HCT116 (cell line): Measurements from ENCODE around the gene CBX1. TPM values are rescaled to one million over a fixed set of nuclear protein-coding genes. Genes with fewer than 3 reads are reported as not detected.

Experiments used
- ATAC-seq: fragments of 200-7000 bp; cut with Tn5 transposase; 2 replicates; pipeline ENCODE4 v1.9.1; 2020; ENCODE audit warnings: mild to moderate bottlenecking, moderate library complexity
- BruUV-seq: library from RNA; stranded (reverse); fragments of 400-500 nt; replicated peaks from 2 replicates; lab custom pipeline; 2021; lab: Mats Ljungman, UMichigan
- CTCF ChIA-PET: fragments of 300-600 bp; sonication (Branson Sonifier 250); formaldehyde crosslinking; loops from one replicate; lab custom pipeline; 2021; ENCODE audit warnings: antibody characterized with exemption; lab: Charles Lee
- POLR2A ChIA-PET: fragments of 300-600, 350-600 bp; sonication (Branson Sonifier 250); formaldehyde crosslinking; loops from one replicate; lab custom pipeline; 2021; ENCODE audit warnings: antibody characterized with exemption; lab: Charles Lee
- RAD21 ChIA-PET, 2 experiments: fragments of 300-600 bp; sonication (Branson Sonifier 250); formaldehyde crosslinking; loops; one replicate each; lab custom pipeline; 2023; ENCODE audit warnings: low total read pairs in 2 of 2; ENCODE audit not compliant: uncharacterized antibody in 2 of 2, unreplicated experiment in 2 of 2, low non-redundant PET in 1 of 2; lab: Charles Lee
- DNase-seq: peaks from one replicate; pipeline ENCODE4 v3.0.0-alpha.2; 2010; ENCODE audit warnings: low read depth, low spot score
- H2AFZ ChIP-seq: fragments of 200-600 bp; shearing (Covaris generic), sonication (generic); 2 replicates; pipeline ENCODE4 v1.6.1; 2017; ENCODE audit warnings: low read depth, mixed run types, mixed read lengths, antibody characterized with exemption, low read length; ENCODE audit not compliant: poor library complexity, severe bottlenecking
- H3K27ac ChIP-seq: 2 replicates; pipeline ENCODE4 v1.5.1; 2012; ENCODE audit warnings: low read depth, low read length
- H3K27me3 ChIP-seq: fragments of 200-600 bp; sonication (generic); 2 replicates; pipeline ENCODE4 v1.6.1; 2016; ENCODE audit warnings: mixed run types, low read length, mixed read lengths; ENCODE audit not compliant: insufficient read depth
- H3K36me3 ChIP-seq, 2 experiments: fragments of 200-500 bp in 1 of 2; fragments of 200-600 bp in 1 of 2; sonication (Bioruptor generic) in 1 of 2; sonication (generic) in 1 of 2; 2 replicates each; pipeline versions ENCODE4 v1.5.1 to v1.6.1; 2014 to 2016; ENCODE audit warnings: low read length in 2 of 2, inconsistent platforms in 1 of 2, mixed read lengths in 1 of 2, mixed run types in 1 of 2; ENCODE audit not compliant: insufficient read depth in 2 of 2, control insufficient read depth in 1 of 2
- H3K4me1 ChIP-seq, 2 experiments: fragments of 200-600 bp in 1 of 2; sonication (generic) in 1 of 2; 2 replicates each; pipeline versions ENCODE4 v1.5.1 to v1.6.1; 2012 to 2017; ENCODE audit warnings: low read length in 2 of 2, inconsistent platforms in 1 of 2, mild to moderate bottlenecking in 1 of 2, mixed read lengths in 1 of 2, mixed run types in 1 of 2, moderate library complexity in 1 of 2; ENCODE audit not compliant: insufficient read depth in 2 of 2, control insufficient read depth in 1 of 2
- H3K4me2 ChIP-seq: fragments of 200-600 bp; sonication (generic); 2 replicates; pipeline ENCODE4 v1.6.1; 2017; ENCODE audit warnings: mixed run types, low read length, mixed read lengths
- H3K4me3 ChIP-seq, 2 experiments: fragments of 200-600 bp in 1 of 2; sonication (generic) in 1 of 2; replicated peaks in 1 of 2; 2 replicates each; pipeline ENCODE4 v1.5.1; 2011 to 2016; ENCODE audit warnings: low read length in 2 of 2, control low read depth in 1 of 2, low read depth in 1 of 2, mild to moderate bottlenecking in 1 of 2, mixed read lengths in 1 of 2, mixed run types in 1 of 2
- H3K79me2 ChIP-seq: fragments of 200-600 bp; sonication (generic); 2 replicates; pipeline ENCODE4 v1.6.1; 2017; ENCODE audit warnings: mild to moderate bottlenecking, mixed run types, low read length, moderate library complexity, mixed read lengths; ENCODE audit not compliant: insufficient read depth
- H3K9ac ChIP-seq: fragments of 200-600 bp; sonication (generic); 2 replicates; pipeline ENCODE4 v1.6.1; 2016; ENCODE audit warnings: low read length, mixed read lengths
- H3K9me2 ChIP-seq: fragments of 200-600 bp; sonication (generic), shearing (Covaris generic); 2 replicates; pipeline ENCODE4 v1.6.1; 2017; ENCODE audit warnings: mixed run types, mild to moderate bottlenecking, moderate library complexity; ENCODE audit not compliant: insufficient read depth
- H3K9me3 ChIP-seq, 2 experiments: fragments of 200-500 bp in 1 of 2; fragments of 200-600 bp in 1 of 2; sonication (Bioruptor generic) in 1 of 2; sonication (generic) in 1 of 2; 2 replicates each; pipeline ENCODE4 v1.6.1; 2014 to 2017; ENCODE audit warnings: low read length in 2 of 2, mixed read lengths in 2 of 2, inconsistent platforms in 1 of 2, low read depth in 1 of 2, mild to moderate bottlenecking in 1 of 2, mixed run types in 1 of 2, moderate library complexity in 1 of 2; ENCODE audit not compliant: control insufficient read depth in 1 of 2, insufficient read depth in 1 of 2
- H4K20me1 ChIP-seq: fragments of 200-600 bp; sonication (generic), shearing (Covaris generic); 2 replicates; pipeline ENCODE4 v1.6.1; 2017; ENCODE audit warnings: mixed run types, mild to moderate bottlenecking, moderate library complexity; ENCODE audit not compliant: insufficient read depth
- ATF3 ChIP-seq: IDR thresholded peaks from 2 replicates; pipeline ENCODE4 v1.6.1; 2012
- CTCF ChIP-seq, 3 experiments: fragments of 200-600 bp in 1 of 3; sonication (generic) in 1 of 3; IDR thresholded peaks in 2 of 3; conservative IDR thresholded peaks in 1 of 3; 2 replicates each; pipeline ENCODE4 v1.5.1; 2012 to 2017; ENCODE audit warnings: low read depth in 2 of 3, low read length in 2 of 3, antibody characterized with exemption in 1 of 3, borderline replicate concordance in 1 of 3, control low read depth in 1 of 3, mild to moderate bottlenecking in 1 of 3, mixed read lengths in 1 of 3, mixed run types in 1 of 3, moderate library complexity in 1 of 3; ENCODE audit not compliant: insufficient read depth in 1 of 3
- ELF1 ChIP-seq: IDR thresholded peaks from 2 replicates; pipeline ENCODE4 v1.6.1; 2012; ENCODE audit warnings: low read depth, borderline replicate concordance
- FOSL1 ChIP-seq: IDR thresholded peaks from 2 replicates; pipeline ENCODE4 v1.6.1; 2012; ENCODE audit warnings: low read depth
- JUND ChIP-seq: IDR thresholded peaks from 2 replicates; pipeline ENCODE4 v1.6.1; 2012
- POLR2A ChIP-seq: IDR thresholded peaks from 2 replicates; pipeline ENCODE4 v1.7.0; 2011; ENCODE audit warnings: borderline replicate concordance; ENCODE audit not compliant: insufficient read depth, insufficient read length; ENCODE audit errors: extremely low read depth
- POLR2AphosphoS5 ChIP-seq: IDR thresholded peaks from 2 replicates; pipeline ENCODE4 v1.6.1; 2011; ENCODE audit warnings: mild to moderate bottlenecking, low read depth, low read length, moderate library complexity
- RAD21 ChIP-seq: IDR thresholded peaks from 2 replicates; pipeline ENCODE4 v1.6.1; 2012; ENCODE audit warnings: low read depth, mild to moderate bottlenecking
- REST ChIP-seq: IDR thresholded peaks from 2 replicates; pipeline ENCODE4 v1.6.1; 2012; ENCODE audit warnings: low read depth
- SP1 ChIP-seq: IDR thresholded peaks from 2 replicates; pipeline ENCODE4 v1.6.1; 2012; ENCODE audit warnings: low read depth
- SRF ChIP-seq: IDR thresholded peaks from 2 replicates; pipeline ENCODE4 v1.6.1; 2012; ENCODE audit warnings: low read depth
- TCF7L2 ChIP-seq: IDR thresholded peaks from 2 replicates; pipeline ENCODE4 v1.7.0; 2011; ENCODE audit warnings: borderline replicate concordance, inconsistent platforms; ENCODE audit not compliant: insufficient read depth, insufficient read length; ENCODE audit errors: extremely low read depth
- YY1 ChIP-seq: IDR thresholded peaks from 2 replicates; pipeline ENCODE4 v1.6.1; 2011; ENCODE audit warnings: low read length, low read depth, moderate library complexity, mild to moderate bottlenecking; ENCODE audit not compliant: insufficient replicate concordance; ENCODE audit errors: extremely low read depth
- ZBTB33 ChIP-seq: IDR thresholded peaks from 2 replicates; pipeline ENCODE4 v1.6.1; 2011; ENCODE audit warnings: mild to moderate bottlenecking, low read length, moderate library complexity; ENCODE audit not compliant: insufficient replicate concordance; ENCODE audit errors: extremely low read depth
- ZFX ChIP-seq: fragments of 450-650 bp; IDR thresholded peaks from 2 replicates; pipeline ENCODE4 v1.6.1; 2017
- intact Hi-C: fragments of 100-400 bp; cut with micrococcal nuclease; formaldehyde crosslinking; loops from 2 replicates; pipeline ENCODE4 v1.10.0; 2022
- total RNA-seq: library from RNA; stranded (reverse); gene quantifications from one replicate; pipeline ENCODE4 v1.2.1, GENCODE V29; 2021; ENCODE audit not compliant: unreplicated experiment

CBX1 gene
- total RNA-seq, 1 experiment from 2014 or later, result 136 TPM

GRCh38 chr17:48144231-48144630 is 43.0 kb upstream of the CBX1 start:
- H3K4me2 ChIP-seq, result no peak overlapping the region
- H3K9me3 ChIP-seq, result no peaks in the 10 kb centered on the region
- H3K27ac ChIP-seq, result no peak overlapping the region
- no TSS peak for BruUV-seq
- TF ChIP-seq JUND (no peak), ELF1 (no peak), POLR2AphosphoS5 (no peak), YY1 (no peak), FOSL1 (no peak), ZBTB33 (no peak), CTCF (IDR thresholded peaks at IDR 0.05 in 2 of 3, conservative IDR thresholded peaks at IDR 0.05 in 1 of 3; ENCODE audit: borderline replicate concordance in 1 of 3, insufficient read depth in 1 of 3, low read depth in 2 of 3, low read length in 2 of 3) (no peak), POLR2A (no peak), SRF (no peak), SP1 (no peak), REST (no peak), RAD21 (no peak), TCF7L2 (no peak), ATF3 (no peak), ZFX (no peak)
- no peak overlapping the region for H2AFZ ChIP-seq
- intact Hi-C loops, result no loop called here
- no peaks in the 10 kb centered on the region for H3K79me2 ChIP-seq
- ATAC-seq (no peak), DNase-seq (no peak)
- CTCF ChIA-PET, result no interaction called here
- H3K9ac ChIP-seq, result no peak overlapping the region
- POLR2A ChIA-PET, result no interaction called here
- no peaks in the 10 kb centered on the region for H3K4me1 ChIP-seq
- H4K20me1 ChIP-seq, result no peaks in the 10 kb centered on the region
- H3K36me3 ChIP-seq, result no peaks in the 10 kb centered on the region
- RAD21 ChIA-PET, result no interaction called here
- H3K4me3 ChIP-seq, result no peak overlapping the region
- H3K27me3 ChIP-seq, result 0 out of 2 replicates have a peak, but pooled peaks cover 2% of the 10 kb centered on the region
- no peaks in the 10 kb centered on the region for H3K9me2 ChIP-seq
